ENCODE measurements around the gene IL1RAPL2. TPM values are rescaled to one million over a fixed set of nuclear protein-coding genes. Genes with fewer than 3 reads are reported as not detected.
"Not testable (repeated sequence)": the region's sequence is repeated elsewhere in the genome, so short reads cannot be mapped to it uniquely, and the experiment has no call there.

IL1RAPL2 gene
- total RNA-seq, 2 experiments from 2014 or later, result not detected

DNA sequence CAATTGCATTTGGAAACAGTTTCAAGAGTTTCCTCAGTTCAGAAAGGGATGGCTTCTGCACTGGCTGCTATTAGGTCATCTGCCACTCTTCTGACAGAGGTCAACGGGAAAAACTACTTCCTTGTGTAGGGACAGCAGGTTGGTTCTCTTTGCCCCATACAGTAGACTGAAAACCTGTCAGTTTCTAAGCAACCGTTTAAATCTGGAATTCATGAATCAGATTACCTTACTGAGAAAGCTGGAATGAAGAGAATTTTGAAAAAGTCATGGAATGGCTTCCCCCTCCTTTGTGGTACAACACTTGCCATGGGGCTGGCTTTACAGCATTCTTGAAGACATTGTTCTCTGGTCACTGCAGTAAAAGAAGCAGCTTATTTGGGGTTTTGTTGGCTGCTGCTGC, 240.3 kb downstream of the IL1RAPL2 start:
- H3K36me3 Mint-ChIP-seq (ENCODE audit: low read depth), result no peaks in the 10 kb centered on the region
- H3K27ac Mint-ChIP-seq, result no peak overlapping the region
- H3K9me3 Mint-ChIP-seq, result no peaks in the 10 kb centered on the region
- DNase-seq, result no peak
- ChIA-PET POLR2A (no interaction called here), CTCF (no interaction called here)
- H3K4me1 Mint-ChIP-seq, result no peaks in the 10 kb centered on the region
- H3K27me3 Mint-ChIP-seq, result no peaks in the 10 kb centered on the region
- no peak overlapping the region for H3K4me3 Mint-ChIP-seq

DNA sequence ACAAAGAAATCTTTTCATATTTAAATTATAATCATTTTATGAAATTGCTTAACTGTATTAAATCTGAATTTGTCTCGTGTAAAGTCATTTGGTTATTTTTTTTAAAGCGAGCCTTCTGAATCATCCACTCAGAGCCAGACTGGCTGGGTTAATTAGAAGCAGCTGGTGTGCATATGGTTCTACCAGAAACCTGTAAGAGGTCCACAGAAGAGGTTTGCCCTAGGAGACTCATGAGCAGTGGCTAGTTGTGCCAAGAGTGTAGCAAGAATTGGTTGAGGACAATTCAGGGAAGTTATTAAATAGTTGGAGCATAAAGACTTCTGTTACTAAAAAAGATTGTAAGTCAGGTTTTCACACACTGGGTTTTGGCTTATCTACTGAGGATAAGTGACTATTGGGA, 267.4 kb downstream of the IL1RAPL2 start:
- no peak overlapping the region for H3K4me3 Mint-ChIP-seq
- H3K9me3 Mint-ChIP-seq, result no peaks in the 10 kb centered on the region

DNA sequence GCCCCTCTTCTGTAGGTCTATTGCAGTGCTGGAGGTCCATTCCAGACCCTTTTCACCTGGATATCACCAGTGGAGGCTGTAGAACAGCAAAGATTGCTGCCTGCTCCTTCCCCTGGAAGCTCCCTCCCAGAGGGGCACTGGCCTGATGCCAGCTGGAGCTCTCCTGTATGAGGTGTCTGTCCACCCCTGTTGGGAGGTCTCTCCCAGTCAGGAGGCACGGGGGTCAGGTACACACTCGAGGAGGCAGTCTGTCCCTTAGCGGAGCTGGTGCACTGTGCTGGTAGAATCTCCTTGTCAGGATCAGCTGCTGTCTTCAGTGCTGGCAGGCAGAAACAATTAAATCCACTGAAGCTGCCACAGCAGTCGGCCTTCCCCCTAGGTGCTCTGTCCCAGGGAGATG, 276.6 kb downstream of the IL1RAPL2 start:
- Mint-ChIP-seq H3K27ac (no peak overlapping the region), H3K4me3 (no peak overlapping the region), H3K36me3 (ENCODE audit: low read depth) (no peaks in the 10 kb centered on the region), H3K9me3 (no peaks in the 10 kb centered on the region), H3K4me1 (no peaks in the 10 kb centered on the region), H3K27me3 (no peaks in the 10 kb centered on the region)
- CTCF ChIA-PET, result no interaction called here
- POLR2A ChIA-PET, result no interaction called here
- no peak for DNase-seq

More for the DNA sequence above, 267.4 kb downstream of the IL1RAPL2 start:
- Mint-ChIP-seq H3K27me3 (no peaks in the 10 kb centered on the region), H3K36me3 (ENCODE audit: low read depth) (no peaks in the 10 kb centered on the region), H3K27ac (no peak overlapping the region), H3K4me1 (no peaks in the 10 kb centered on the region)
- CTCF ChIA-PET, result no interaction called here
- DNase-seq, result no peak
- POLR2A ChIA-PET, result no interaction called here

DNA sequence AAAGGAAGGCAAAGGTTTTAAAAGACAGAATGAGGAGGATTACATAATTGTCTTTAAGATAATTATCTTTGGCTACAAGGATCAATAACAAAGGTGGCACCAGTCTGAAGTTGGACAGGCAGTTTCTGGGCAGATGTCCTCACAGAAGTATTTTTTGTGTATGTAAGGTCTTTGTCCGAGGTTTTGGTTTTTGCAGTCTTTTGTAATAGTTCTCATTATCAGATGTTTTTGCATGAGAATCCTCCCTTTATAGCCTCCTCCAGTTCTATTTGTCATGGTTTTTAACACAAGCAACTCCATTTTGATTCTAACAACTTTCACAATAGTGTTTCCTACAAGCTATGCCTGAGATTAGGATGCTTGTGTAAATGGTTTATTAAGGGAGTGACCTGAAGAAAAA, 286.2 kb downstream of the IL1RAPL2 start:
- ChIA-PET CTCF (no interaction called here), POLR2A (no interaction called here)
- H3K4me3 Mint-ChIP-seq, result no peak overlapping the region
- H3K27ac Mint-ChIP-seq, result no peak overlapping the region
- H3K4me1 Mint-ChIP-seq, result no peaks in the 10 kb centered on the region
- no peaks in the 10 kb centered on the region for H3K36me3 Mint-ChIP-seq (ENCODE audit: low read depth)
- DNase-seq, result no peak
- H3K9me3 Mint-ChIP-seq, result no peaks in the 10 kb centered on the region
- H3K27me3 Mint-ChIP-seq, result no peaks in the 10 kb centered on the region

- no peak for DNase-seq
- Mint-ChIP-seq H3K36me3 (ENCODE audit: low read depth) (no peaks in the 10 kb centered on the region), H3K9me3 (no peaks in the 10 kb centered on the region), H3K27ac (no peak overlapping the region), H3K4me3 (no peak overlapping the region), H3K27me3 (no peaks in the 10 kb centered on the region), H3K4me1 (no peaks in the 10 kb centered on the region)
- ChIA-PET POLR2A (no interaction called here), CTCF (no interaction called here)
These were observed 288.2 kb downstream of the IL1RAPL2 start for GRCh38 chrX:104854188-104854587.

GRCh38 chrX:104854790-104855340, 288.9 kb downstream of the IL1RAPL2 start:
- Mint-ChIP-seq H3K27me3 (no peaks in the 10 kb centered on the region), H3K9me3 (no peaks in the 10 kb centered on the region), H3K36me3 (ENCODE audit: low read depth) (no peaks in the 10 kb centered on the region), H3K27ac (no peak overlapping the region), H3K4me1 (no peaks in the 10 kb centered on the region), H3K4me3 (no peak overlapping the region)
- CTCF ChIA-PET, result interaction anchor here (0.6 kb wide), 1 partner anchor 289 kb away, joined by 3 read pairs; no protein-coding TSS in a partner anchor
- no peak for DNase-seq
- POLR2A ChIA-PET, result no interaction called here

GRCh38 chrX:104863466-104863865, 297.5 kb downstream of the IL1RAPL2 start:
- Mint-ChIP-seq H3K4me3 (no peak overlapping the region), H3K27me3 (no peaks in the 10 kb centered on the region), H3K27ac (no peak overlapping the region), H3K36me3 (ENCODE audit: low read depth) (no peaks in the 10 kb centered on the region), H3K9me3 (no peaks in the 10 kb centered on the region), H3K4me1 (no peaks in the 10 kb centered on the region)
- ChIA-PET POLR2A (no interaction called here), CTCF (interaction anchor here (1.1 kb wide), 1 partner anchor 9 kb away, joined by 3 read pairs; no protein-coding TSS in a partner anchor)
- DNase-seq, result no peak

- CTCF ChIA-PET, result interaction anchor here (1.1 kb wide), 1 partner anchor 8 kb away, joined by 3 read pairs; no protein-coding TSS in a partner anchor
- POLR2A ChIA-PET, result no interaction called here
- no peak overlapping the region for H3K4me3 Mint-ChIP-seq
- H3K27ac Mint-ChIP-seq, result no peak overlapping the region
- H3K27me3 Mint-ChIP-seq, result no peaks in the 10 kb centered on the region
- no peaks in the 10 kb centered on the region for H3K9me3 Mint-ChIP-seq
- no peak for DNase-seq
- H3K4me1 Mint-ChIP-seq, result no peaks in the 10 kb centered on the region
- no peaks in the 10 kb centered on the region for H3K36me3 Mint-ChIP-seq (ENCODE audit: low read depth)
These were observed 298.3 kb downstream of the IL1RAPL2 start for GRCh38 chrX:104864296-104864695.

DNA sequence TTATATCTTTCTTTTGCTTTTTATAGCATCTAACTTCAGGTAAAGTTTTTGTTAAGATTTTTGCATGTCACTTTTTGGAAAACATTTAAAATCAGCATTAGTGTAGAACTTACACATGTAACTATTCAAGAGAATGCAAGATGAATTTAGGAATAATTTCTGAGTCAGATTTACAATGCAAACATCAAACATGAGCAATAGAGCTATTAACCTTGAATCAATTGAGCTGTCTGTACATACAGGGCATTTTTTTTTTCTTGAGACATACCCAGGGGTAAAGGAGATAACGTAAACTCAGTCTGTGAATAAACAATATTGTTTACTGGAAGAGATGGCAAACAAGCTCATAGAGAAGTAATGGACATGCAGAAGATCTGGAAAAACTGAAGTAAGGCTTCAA, 311.5 kb downstream of the IL1RAPL2 start:
- no peak for DNase-seq
- no peaks in the 10 kb centered on the region for H3K9me3 Mint-ChIP-seq
- no peak overlapping the region for H3K27ac Mint-ChIP-seq
- H3K4me3 Mint-ChIP-seq, result no peak overlapping the region
- no peaks in the 10 kb centered on the region for H3K27me3 Mint-ChIP-seq
- ChIA-PET CTCF (no interaction called here), POLR2A (no interaction called here)
- H3K4me1 Mint-ChIP-seq, result no peaks in the 10 kb centered on the region
- no peaks in the 10 kb centered on the region for H3K36me3 Mint-ChIP-seq (ENCODE audit: low read depth)

DNA sequence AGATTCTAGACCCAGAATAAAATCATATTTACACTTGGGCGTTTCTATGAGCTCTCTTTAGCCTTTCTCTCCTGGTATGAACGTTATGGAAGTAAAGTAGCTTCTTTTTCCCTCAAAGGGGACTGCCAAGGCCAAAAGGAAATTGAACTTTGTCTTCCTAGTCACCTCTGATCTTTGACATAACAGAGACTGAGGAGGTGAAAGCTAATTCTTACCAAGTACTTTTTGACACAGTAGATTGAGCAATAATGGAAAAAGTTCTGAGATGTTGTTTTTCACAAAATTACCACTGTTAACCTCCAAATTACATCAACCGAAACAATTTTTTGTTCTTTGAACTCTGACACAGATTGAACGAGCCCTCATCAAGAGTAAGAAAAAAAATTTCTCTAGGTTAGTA, 336.1 kb downstream of the IL1RAPL2 start:
- Mint-ChIP-seq H3K4me3 (no peak overlapping the region), H3K27ac (no peak overlapping the region), H3K9me3 (no peaks in the 10 kb centered on the region), H3K36me3 (ENCODE audit: low read depth) (no peaks in the 10 kb centered on the region), H3K27me3 (no peaks in the 10 kb centered on the region), H3K4me1 (no peaks in the 10 kb centered on the region)
- no peak for DNase-seq
- CTCF ChIA-PET, result no interaction called here
- POLR2A ChIA-PET, result no interaction called here

DNA sequence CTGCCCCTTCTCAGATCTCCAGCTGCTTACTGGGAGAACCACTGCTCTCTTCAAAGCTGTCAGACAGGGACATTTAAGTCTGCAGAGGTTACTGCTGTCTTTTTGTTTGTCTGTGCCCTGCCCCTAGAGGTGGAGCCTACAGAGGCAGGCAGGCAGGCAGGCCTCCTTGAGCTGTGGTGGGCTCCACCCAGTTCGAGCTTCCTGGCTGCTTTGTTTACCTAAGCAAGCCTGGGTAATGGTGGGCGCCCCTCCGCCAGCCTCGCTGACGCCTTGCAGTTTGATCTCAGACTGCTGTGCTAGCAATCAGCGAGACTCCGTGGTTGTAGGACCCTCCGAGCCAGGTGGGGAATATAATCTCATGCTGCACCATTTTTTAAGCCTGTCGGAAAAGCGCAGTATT, 343.7 kb downstream of the IL1RAPL2 start:
- CTCF ChIA-PET; H3K36me3 Mint-ChIP-seq (ENCODE audit: low read depth); H3K9me3 Mint-ChIP-seq; H3K27me3 Mint-ChIP-seq; POLR2A ChIA-PET; H3K4me1 Mint-ChIP-seq: not testable (repeated sequence)
- peak overlapping the region; percentile 66 for H3K4me3 Mint-ChIP-seq
- peak overlapping the region; percentile 84 for H3K27ac Mint-ChIP-seq
- peak; percentile 16 for DNase-seq

GRCh38 chrX:104913348-104913747, 347.3 kb downstream of the IL1RAPL2 start:
- Mint-ChIP-seq H3K27me3 (no peaks in the 10 kb centered on the region), H3K27ac (no peak overlapping the region), H3K9me3 (no peaks in the 10 kb centered on the region), H3K4me1 (peaks cover 7% of the 10 kb centered on the region), H3K36me3 (ENCODE audit: low read depth) (no peaks in the 10 kb centered on the region), H3K4me3 (no peak overlapping the region)
- ChIA-PET POLR2A (no interaction called here), CTCF (no interaction called here)
- DNase-seq, result no peak

DNA sequence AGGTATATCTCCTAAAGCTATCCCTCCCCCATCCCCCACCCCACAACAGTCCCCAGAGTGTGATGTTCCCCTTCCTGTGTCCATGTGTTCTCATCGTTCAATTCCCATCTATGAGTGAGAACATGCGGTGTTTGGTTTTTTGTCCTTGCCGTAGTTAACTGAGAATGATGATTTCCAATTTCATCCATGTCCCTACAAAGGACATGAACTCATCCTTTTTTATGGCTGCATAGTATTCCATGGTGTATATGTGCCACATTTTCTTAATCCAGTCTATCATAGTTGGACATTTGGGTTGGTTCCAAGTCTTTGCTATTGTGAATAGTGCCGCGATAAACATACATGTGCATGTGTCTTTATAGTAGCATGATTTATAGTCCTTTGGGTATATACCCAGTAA, 348.7 kb downstream of the IL1RAPL2 start:
- H3K4me1 Mint-ChIP-seq; H3K27ac Mint-ChIP-seq; H3K36me3 Mint-ChIP-seq (ENCODE audit: low read depth); H3K9me3 Mint-ChIP-seq; CTCF ChIA-PET; POLR2A ChIA-PET; H3K27me3 Mint-ChIP-seq; DNase-seq; H3K4me3 Mint-ChIP-seq: not testable (repeated sequence)

DNA sequence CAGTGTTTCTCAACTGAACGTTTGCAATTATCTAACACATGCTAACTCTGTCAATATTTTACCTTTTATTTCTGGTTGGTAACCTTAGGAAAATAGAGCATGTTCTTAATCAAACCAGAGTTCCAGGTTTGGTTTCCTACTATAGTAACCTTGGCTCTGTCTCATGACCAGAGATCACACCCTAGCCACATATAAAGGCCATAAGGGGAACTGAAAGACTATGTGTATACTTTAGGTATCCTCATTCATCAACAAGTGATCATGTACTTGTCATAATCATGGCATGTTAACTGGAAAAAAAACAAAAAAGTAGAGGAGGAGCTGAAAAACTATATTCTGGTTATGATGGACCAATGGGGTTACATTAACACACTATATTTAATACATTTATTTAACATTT, 352.1 kb downstream of the IL1RAPL2 start:
- CTCF ChIA-PET, result no interaction called here
- H3K27me3 Mint-ChIP-seq, result no peaks in the 10 kb centered on the region

More for the DNA sequence above, 352.1 kb downstream of the IL1RAPL2 start:
- H3K4me1 Mint-ChIP-seq, result no peaks in the 10 kb centered on the region
- no peak overlapping the region for H3K4me3 Mint-ChIP-seq
- H3K27ac Mint-ChIP-seq, result no peak overlapping the region
- H3K9me3 Mint-ChIP-seq, result no peaks in the 10 kb centered on the region
- DNase-seq, result no peak
- no peaks in the 10 kb centered on the region for H3K36me3 Mint-ChIP-seq (ENCODE audit: low read depth)
- POLR2A ChIA-PET, result no interaction called here

Data from activated CD4-positive, alpha-beta T cell treated with anti-CD3 and anti-CD28 coated beads, Interleukin-2, amount 10 ng/mL, durations not matched to agents 7 days and 5 days (primary cell).